Measurements from ENCODE around the gene MSLN.

MSLN gene

DNA sequence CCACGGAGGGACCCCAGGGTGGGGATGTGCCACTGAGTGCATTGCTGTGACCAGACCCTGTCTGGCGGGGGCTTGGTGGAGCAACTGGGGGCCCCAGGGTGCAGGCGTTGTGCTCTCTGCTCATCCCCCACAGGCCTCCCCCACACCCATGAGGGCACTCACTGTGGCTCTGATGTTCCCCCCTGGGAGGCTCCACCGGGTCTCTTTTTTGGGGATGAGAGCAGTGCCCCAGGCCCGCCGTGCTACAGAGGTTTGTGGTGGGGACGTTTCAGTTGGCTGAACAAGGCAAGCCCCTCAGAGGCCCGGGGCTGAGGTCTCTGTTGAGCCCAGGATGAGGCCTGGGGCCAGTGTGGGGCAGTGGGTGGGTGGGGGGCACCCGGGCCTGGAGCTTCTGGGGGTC is 36.8 kb upstream of the MSLN start:
- no peak for DNase-seq (ENCODE audit: low read depth)

DNA sequence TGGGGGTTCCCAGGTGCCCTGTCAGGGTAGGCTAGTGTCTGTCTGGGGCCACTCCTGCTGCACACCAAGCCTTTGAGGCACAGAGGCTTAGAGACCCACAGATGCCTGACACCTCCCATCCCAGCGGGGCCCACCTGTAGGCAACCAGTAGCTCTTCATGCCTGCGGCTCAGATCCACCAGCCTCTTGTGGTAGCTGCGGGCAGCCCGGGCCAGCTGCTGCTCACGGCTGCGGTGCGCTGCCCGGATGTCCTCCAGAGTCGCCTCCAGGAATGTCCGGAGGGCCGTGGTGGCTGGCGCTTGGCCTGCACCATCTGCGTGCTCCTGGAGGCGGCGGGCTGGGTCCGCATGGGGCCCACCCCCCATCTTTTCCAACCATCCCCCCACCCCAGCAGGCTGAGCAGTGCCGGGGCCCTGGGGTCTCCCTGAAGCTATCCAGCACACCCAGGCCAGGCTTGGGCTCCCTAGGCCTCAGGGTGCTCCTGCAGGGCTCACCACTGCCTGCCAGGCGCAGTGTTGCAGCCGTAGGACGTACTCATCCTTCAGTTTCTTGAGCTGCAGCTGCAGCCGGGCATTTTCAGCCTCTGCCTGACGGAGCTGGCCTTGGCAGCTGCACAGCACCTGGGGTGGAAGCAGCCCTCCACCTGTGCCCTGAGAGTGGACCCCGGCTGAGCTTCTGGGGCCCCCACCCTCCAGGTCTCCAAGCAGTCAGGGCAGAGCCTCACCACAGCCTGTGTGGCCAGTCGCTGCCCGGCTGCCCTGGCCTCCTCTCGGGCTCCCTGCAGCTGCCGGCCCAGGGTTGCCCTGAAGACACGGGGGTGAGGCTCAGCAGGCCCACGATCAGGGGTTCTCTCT is 36.1 kb upstream of the MSLN start:
- no peak for DNase-seq (ENCODE audit: low read depth)

DNA sequence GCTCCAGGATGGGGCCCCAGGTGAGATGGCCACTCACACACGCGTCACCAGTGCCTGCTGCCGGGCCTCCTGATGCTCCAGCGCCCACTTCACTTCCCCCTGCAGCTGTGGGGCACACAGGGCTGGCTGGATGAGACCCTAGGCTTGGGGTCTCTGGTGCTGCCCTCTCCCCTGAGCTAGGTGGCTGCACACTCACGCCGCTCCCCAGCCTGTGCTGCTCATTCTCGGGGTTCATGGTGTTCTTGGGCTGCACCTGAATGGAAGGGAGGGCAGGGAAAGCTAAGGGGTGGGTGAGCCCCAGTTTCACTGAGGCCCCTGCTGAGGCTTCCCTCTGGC is 35.5 kb upstream of the MSLN start:
- DNase-seq (ENCODE audit: low read depth) = no peak

DNA sequence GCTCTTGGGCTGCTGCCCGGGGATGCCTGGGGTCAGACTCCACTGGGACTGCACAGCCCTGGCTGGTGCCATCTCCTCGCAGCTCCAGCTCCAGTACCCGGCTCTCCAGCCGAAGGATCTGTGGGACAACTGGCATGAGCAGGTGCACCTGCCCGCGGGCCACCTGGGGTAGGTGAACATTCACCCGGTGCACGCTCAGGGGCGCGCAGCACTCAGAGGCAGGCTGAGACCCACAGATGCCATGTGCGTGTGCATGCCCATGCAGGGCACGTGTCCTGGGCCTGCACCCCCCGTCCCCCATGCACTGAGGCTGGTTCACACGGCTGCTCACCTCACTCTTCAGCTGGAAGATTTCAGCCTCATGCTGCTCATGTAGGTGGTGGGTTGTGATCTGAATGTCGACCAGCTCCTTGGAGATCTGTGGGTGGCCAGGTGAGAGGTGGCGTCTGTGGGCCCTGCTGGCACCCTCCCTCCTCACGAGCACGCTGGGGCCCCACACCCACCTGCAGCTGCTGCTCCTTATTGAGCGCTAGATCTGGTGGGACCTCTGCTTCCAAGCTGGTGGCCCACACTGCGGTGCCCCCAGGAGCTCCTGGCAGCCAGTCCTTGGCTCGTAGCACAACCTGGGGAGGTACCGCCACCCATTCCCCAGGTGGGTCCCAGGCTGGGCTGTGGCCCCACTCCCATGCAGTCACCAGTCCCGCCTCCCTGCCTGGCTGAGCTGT is 34.9 kb upstream of the MSLN start:
- no peak for DNase-seq (ENCODE audit: low read depth)

DNA sequence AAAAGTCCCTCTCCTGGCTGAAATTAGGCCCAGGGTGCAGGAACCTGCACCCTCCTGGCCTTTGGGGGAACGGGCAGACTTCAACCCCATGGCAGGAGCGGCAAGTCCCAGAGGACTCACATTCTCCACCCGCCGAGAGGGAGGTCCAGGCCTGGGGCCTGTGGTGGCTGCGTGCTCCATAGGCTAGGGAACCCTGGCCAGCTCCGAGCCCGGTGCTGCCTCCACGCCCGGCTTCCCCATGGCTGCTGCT is 34.4 kb upstream of the MSLN start:
- DNase-seq (ENCODE audit: low read depth) = no peak

DNA sequence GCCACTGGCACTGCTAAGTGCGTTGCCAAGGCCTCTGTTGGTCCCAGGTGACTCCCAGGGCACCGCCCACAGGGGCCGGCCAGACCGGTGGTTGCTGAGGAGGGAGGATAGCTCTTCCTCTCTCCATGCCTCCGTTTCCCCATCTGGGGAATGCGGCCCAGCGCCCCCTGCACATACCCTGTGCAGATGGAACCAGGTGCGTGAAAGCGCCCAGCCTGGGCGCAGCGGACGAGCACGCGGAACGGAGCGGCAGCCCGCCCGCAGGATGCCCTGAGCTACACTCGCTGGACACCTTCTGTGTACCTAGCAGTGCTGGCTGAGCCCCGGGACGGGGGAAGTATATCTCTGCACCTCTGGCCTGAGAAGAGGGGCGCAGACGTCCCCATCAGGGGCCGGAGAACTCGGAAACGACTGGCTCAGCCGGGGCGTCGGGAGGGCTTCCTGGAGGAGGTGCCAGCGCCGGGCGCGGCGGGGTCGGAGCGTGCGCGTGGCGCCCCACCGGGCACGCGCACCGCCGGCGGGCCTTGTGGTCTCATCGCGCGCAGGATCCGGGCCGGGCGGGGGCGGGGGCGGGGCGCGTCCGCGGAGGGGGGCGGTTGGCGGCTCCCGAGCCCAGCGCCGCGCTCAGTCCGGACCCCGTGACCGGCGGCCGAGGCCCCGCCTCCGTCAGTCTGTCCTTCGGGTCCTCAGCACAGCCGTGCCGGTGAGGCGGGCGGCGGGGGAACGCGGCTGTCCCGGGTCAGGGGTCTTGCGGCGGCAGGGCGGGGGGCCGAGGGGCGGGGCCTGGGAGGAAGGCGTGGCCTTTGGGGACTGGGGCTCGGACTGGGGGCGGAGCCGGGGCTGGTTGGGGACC is 33.9 kb upstream of the MSLN start, which contains the start of the genes CCDC78 and HAGHL:
Gene CCDC78 (minus strand): TSS at position 6 of the 853 bp plus-strand sequence. CDS start 76 bp downstream, outside the sequence.
Gene HAGHL (plus strand): TSS at position 669 of the 853 bp plus-strand sequence. CDS start 404 bp downstream, outside the sequence.
- DNase-seq (ENCODE audit: low read depth) = no peak

DNA sequence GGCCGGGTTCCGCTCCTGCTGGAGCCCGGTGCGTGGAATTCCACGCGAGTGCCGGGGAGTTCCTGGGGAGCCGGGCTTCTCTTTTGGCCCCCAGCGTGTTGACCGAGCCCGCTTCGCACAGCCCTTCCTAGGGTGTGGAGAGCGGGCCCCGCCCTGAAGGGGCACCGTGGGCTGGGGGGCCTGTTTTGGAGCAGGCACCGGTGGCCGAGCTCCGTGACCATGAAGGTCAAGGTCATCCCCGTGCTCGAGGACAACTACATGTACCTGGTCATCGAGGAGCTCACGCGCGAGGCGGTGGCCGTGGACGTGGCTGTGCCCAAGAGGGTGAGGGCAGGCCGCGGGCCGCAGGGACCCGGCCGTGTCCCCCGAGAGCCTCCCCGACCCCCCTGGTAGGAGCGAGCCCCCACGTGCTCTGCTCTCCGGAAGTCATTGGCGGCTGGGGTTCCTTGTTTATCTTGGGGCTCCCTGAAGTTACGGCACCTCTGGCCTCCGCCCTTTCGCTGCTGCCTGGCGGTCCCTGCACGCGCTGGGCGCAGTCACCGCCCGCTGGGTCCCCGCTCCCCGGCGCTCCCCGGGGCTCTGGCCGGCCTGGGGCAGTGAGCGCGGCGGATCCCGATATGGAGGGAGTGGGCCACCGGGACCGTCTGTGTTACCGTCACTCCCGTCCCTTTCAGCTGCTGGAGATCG is 33.1 kb upstream of the MSLN start:
- no peak for DNase-seq (ENCODE audit: low read depth)

DNA sequence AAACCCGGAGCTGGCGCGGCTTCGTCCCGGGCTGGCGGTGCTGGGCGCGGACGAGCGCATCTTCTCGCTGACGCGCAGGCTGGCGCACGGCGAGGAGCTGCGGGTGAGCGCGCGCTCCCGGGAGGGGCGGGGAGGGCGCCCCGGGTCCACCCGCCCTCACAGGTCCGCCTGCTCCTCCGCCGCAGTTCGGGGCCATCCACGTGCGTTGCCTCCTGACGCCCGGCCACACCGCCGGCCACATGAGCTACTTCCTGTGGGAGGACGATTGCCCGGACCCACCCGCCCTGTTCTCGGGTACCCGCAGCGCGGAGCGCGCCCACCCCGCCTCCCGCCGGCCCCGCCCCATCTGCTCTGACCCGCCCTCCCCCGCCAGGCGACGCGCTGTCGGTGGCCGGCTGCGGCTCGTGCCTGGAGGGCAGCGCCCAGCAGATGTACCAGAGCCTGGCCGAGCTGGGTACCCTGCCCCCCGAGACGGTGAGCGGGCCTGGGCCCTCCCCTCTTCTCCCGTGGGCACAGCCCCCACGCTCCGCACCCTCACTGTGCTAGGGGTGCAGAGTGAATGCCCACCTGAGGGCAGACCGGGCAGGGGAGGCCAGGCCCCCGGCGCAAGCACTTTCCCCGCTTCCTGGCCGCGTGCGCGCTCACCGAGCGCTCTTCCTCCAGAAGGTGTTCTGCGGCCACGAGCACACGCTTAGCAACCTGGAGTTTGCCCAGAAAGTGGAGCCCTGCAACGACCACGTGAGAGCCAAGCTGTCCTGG is 32.2 kb upstream of the MSLN start:
- no peak for DNase-seq (ENCODE audit: low read depth)

DNA sequence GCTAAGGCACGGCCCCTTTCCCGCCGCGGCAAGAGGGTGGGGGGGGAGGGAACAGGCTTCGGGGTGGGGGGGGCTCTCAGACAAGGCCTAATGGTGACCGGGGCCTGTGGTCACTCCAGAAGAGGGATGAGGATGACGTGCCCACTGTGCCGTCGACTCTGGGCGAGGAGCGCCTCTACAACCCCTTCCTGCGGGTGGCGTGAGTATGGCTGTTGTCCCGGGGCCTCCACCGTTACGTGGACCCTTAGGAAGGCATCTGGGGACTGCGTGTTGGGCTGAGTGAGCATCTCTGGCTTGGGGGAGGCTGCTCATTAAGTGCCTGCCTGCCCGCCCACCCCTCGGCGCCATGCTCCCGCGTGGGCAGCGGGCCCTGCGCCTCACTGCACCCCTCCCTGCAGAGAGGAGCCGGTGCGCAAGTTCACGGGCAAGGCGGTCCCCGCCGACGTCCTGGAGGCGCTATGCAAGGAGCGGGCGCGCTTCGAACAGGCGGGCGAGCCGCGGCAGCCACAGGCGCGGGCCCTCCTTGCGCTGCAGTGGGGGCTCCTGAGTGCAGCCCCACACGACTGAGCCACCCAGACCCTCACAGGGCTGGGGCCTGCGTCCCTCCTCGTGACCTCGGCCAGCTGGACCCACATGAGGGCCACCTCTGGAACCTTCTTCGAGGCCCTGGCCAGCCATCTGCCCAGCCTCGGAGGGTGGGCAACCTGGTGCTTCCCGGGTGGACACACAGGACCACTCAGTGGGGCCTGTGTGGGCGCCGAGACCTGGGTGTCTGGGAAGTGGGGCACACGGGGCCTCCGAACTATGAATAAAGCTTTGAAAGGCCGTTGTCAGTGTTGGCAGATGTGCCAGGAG is 31.4 kb upstream of the MSLN start:
- no peak for DNase-seq (ENCODE audit: low read depth)

DNA sequence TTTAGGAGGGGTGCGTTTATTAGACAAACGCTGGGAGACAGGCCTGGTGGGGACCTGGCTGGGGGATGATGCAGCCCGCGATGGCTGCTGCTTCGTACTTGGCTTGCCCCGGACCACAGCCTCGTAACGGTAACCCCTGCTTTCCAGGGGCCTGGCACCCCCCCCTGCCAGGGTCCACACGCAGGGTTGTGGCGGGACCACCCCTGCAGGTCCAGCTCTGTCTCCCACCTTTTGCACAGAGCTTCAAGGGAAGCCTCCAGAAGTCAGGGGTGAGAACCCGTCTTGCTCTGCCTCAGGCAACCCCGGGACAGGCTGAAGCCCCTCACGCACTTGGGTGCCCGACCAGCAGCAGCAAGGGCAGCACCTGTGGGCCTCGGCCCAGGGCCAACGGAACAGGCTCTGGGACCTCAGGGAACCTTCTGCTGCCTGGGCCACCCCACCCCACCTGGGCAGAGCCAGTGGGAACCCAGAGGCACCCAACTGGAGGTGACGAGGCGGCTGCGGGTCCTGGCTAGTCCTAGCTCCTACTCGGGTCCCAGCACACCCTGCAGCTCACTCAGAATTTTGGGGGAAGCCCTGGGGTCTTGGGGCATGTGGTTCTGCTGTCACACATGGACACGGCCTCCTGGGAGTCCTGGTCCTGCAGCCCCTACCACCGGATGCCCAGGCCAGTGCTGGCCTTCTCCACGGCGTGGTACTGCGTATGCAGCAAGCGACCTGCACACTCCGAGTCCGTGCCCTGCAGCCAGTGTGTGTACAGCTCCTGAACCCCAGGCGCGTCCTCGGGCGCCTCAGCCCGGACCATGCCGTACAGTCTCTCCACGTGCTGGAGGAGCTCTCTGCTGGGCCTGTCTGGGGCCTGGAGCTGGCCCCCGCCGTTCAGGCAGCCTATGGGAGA is 30.5 kb upstream of the MSLN start:
- DNase-seq (ENCODE audit: low read depth) = no peak

DNA sequence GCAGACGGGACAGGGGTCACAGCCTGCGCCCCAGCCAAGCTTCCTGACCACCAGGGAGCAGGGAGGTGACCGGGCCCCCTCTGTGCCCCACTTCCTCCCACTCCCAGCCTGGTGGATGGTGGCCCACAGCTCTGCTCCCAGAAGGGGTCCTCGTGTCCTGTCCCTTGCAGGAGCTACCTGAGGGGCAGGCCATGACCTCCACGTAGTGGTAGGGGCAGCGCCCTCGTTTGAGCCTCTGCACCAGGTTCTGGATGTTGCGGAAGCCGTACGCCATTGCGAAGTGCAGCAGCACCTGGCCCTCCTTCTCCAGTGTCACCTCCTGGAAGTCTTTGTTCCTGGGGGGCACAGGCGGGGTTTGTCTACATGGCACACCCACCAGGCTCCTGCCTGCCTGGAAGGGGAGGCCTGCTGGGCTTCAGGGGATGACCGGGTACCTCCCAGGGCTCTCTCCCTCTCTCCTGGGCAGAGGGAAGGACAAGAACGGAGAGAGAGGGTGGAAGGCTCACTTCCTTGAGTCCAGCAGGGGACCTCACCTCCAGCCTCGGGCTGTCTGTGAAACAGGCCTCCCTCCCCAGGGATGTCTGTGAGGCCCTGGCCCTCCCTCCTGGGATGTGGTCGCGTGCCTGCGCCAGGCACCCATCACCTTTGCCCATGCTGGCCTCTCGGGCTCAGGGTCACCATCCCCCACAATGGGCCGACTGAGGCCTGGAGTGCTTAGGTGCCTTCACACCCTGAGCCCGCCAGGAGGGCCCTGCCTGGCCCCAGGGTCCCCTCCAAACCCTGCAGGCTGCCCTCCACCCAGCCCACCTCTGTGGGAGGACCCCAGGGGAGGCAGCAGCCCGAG is 29.6 kb upstream of the MSLN start:
- DNase-seq (ENCODE audit: low read depth) = no peak

DNA sequence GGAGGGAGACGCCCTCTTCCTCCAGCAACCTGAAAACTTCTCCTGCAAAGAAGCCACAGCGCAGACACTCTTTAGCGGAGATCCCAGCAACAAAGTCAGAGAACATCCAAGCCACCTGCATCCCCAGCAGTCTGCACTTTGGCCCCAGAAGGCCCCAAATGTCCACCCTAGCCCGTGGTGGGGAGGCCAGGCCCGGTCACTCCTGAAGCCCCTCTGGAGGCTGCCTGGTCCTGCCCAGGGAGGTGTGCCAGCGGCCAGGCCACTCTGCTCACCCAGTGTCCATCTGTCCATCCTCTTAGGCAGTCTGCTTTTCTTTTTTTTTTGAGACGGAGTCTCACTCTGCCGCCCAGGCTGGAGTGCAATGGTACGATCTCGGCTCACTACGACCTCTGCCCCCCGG is 28.2 kb upstream of the MSLN start:
- no peak for DNase-seq (ENCODE audit: low read depth)

DNA sequence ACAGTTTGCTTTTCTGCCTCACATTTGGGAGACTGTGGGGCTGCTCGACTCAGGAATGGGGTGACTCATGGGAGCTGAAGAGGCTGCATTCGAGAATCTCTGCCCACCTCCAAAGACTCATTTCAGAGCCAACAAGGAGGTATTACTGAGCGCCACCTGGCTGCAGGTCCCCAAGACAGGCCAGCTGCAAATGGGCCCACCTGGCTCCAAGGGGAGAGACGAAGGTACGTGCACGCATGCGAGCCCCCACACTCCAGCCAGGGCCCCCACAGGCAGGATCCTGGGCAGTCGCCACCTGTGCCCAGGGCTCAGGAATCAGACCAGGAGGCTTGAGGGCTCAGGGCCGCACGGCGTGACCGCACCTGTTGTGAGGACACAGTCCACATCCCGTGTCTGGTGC is 27.6 kb upstream of the MSLN start:
- no peak for DNase-seq (ENCODE audit: low read depth)

DNA sequence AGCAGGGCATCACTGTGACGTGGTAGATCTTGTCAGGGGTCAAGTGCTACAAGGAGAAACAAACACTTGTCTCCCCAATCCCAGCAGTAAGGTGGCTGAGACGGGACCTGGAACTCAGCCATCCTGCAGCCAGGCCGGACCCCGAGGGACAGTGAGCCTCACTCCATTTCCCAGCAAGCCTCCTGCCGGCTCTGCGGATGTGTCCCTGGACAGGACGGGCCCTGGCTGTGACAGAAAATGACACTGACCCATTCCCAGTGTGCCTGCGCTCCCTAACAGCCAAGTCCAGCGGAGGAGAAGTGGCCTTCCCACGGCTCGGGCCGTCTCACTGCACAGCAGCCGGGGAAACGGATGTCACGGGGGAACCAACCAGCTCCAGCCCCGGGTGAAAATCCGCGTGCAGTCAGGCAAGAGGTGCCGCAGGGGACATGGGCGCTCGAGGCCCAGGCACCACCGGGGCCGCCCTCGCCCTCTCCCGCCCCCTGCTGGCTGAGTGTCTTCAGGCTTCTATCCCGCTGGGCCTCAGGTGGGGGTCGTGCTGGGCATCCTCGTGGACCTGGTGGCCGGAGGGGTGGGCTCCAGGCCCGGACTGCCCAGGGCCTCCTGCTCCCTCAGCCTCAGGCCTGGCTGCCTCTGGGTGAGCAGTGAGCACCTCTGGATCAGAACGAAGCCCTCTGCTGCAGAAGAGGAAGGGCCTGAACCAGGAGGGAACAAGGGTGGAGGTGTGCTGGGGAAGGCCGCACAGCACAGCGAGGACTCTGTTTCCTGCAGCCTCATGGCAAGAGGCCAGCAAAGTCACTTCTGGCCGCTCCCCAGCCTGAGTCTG is 26.9 kb upstream of the MSLN start:
- no peak for DNase-seq (ENCODE audit: low read depth)

DNA sequence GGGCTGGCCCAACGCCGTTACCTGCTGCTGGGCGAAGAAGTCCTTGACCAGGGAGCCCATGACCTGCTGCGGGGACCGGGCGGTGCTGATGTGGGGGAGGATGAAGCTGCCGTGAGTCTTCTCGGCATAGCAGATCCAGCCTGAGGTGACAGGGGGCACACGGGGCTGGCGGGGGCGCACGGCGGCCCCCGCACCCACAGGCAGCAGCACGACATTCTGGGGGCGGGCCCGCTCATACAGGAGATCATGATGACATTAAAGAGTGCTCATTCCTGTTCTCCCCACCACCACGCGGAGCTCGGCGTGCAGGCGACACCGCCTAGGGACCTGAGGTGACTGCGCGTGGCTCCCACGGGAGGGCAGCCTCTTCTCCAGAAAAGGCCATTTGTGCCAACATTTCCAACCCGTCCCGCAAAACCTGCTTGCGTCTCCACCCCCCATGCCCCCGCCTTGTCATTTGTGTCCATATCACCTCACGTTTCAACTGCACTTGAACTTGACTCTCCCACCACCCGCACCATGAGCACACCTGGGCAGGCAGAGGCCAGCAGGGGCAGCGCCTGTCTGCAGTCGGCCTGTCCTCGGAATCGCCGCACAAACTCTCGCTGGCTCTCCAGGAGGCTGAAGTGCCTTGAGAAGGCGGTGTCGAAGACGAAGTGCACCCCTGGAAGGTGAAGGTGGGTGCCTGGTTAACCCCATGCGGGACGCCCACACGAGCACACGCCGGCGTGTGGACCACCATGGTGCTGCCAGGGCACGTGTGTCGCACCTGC is 26.1 kb upstream of the MSLN start:
- DNase-seq (ENCODE audit: low read depth) = no peak

DNA sequence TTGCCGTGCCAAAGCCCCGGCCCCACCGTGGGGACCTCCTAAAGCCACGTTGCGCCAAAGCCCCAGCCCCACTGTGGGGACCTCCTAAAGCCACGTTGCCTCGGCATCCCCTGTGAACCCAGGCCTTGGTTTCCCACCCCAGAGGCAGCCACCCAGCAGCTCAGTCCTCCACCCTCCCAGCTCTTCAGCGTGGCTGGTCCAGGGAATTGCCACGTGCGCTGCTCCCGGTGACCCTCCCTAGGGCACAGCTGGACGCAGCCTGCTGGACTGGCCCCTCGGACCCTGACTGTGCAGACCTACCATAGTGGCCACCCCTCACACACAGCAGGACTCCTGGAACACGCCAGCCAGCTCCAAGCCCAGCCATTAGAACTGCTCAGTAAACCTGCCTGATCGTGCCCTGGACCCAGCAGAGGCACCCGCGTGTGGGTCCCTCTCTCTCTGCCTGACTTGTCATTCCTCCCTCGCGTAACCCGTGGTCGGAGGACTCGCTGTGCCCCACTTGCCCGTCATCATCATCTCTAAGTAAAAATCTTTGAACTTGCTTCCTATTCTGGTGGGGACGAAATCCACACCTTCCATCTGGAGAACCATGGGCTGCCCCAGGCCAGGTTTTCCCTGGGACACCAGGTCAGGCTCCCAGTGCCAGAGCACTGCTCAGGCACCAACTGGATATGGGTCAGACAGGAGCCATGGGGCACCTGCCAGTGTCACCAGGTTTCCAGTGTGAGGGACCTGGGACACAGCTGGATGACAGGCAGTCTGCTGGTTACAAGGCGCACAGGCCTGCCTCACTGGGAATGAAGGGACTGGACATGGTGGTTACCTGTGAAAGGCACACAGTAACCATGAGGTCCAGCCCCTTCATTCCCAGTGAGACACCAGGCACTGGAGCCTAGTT is 25.3 kb upstream of the MSLN start:
- DNase-seq (ENCODE audit: low read depth) = no peak
